K562 (cell line): ENCODE data around the gene C10orf143.

Source experiments
- CTCF ChIP-seq, 3 experiments: IDR thresholded peaks in 2 of 3; conservative IDR thresholded peaks in 1 of 3; 2 replicates each; pipeline ENCODE4 v1.5.1; 2011 to 2012; ENCODE audit warnings: low read length in 3 of 3, mild to moderate bottlenecking in 3 of 3, control low read depth in 2 of 3, improper control_type of control experiment in 1 of 3, inconsistent platforms in 1 of 3, low read depth in 1 of 3, mixed read lengths in 1 of 3, moderate library complexity in 1 of 3; ENCODE audit not compliant: insufficient read depth in 2 of 3
- EP300 ChIP-seq: IDR thresholded peaks from 2 replicates; pipeline ENCODE4 v1.6.1; 2012; ENCODE audit warnings: low read length, improper control_type of control experiment
- IRF2 ChIP-seq: sonication (generic); formaldehyde crosslinking; IDR thresholded peaks from 2 replicates; pipeline ENCODE4 v1.8.1; 2022; ENCODE audit warnings: mild to moderate bottlenecking, missing genetic modification reagents
- KAT7 ChIP-seq: sonication (generic); formaldehyde crosslinking; IDR thresholded peaks from 2 replicates; pipeline ENCODE4 v1.8.0; 2022; ENCODE audit warnings: missing genetic modification reagents, mild to moderate bottlenecking, borderline replicate concordance
- MBD1 ChIP-seq: fragments of 250-450 bp; sonication (Bioruptor Pico); IDR thresholded peaks from 2 replicates; pipeline ENCODE4 v1.8.0; 2022; ENCODE audit warnings: inconsistent platforms
- NCOA1 ChIP-seq: fragments of 450-650 bp; IDR thresholded peaks from 2 replicates; pipeline ENCODE4 v1.6.1; 2016; ENCODE audit warnings: low read depth
- SRF ChIP-seq, 2 experiments: fragments of 250-450, 450-650 bp in 1 of 2; sonication (Bioruptor Pico) in 1 of 2; sonication (generic) in 1 of 2; formaldehyde crosslinking; IDR thresholded peaks; 2 replicates each; pipeline versions ENCODE4 v1.5.0 to v1.5.1; 2020 to 2022; ENCODE audit warnings: mild to moderate bottlenecking in 1 of 2, missing genetic modification reagents in 1 of 2
- ZNF41 ChIP-seq: fragments of 250-450 bp; sonication (Bioruptor Pico); conservative IDR thresholded peaks from 2 replicates; pipeline ENCODE4 v1.4.0; 2020; ENCODE audit warnings: mild to moderate bottlenecking

GRCh38 chr10:130078120-130078519 is 32.5 kb downstream of the C10orf143 start:
- TF ChIP-seq CTCF (IDR thresholded peaks at IDR 0.05 in 2 of 3, conservative IDR thresholded peaks at IDR 0.05 in 1 of 3; ENCODE audit: insufficient read depth in 2 of 3, low read depth in 1 of 3, low read length in 3 of 3) (no peak), SRF (CRISPR knock-in tag; IDR thresholded peaks at IDR 0.05) (no peak), NCOA1 (no peak), ZNF41 (CRISPR knock-in tag) (no peak), IRF2 (CRISPR knock-in tag) (no peak), EP300 (no peak), KAT7 (CRISPR knock-in tag) (no peak), MBD1 (CRISPR knock-in tag) (no peak)
